ENCODE measurements around the gene DENND5A.

- TF ChIP-seq, protein P1, sequence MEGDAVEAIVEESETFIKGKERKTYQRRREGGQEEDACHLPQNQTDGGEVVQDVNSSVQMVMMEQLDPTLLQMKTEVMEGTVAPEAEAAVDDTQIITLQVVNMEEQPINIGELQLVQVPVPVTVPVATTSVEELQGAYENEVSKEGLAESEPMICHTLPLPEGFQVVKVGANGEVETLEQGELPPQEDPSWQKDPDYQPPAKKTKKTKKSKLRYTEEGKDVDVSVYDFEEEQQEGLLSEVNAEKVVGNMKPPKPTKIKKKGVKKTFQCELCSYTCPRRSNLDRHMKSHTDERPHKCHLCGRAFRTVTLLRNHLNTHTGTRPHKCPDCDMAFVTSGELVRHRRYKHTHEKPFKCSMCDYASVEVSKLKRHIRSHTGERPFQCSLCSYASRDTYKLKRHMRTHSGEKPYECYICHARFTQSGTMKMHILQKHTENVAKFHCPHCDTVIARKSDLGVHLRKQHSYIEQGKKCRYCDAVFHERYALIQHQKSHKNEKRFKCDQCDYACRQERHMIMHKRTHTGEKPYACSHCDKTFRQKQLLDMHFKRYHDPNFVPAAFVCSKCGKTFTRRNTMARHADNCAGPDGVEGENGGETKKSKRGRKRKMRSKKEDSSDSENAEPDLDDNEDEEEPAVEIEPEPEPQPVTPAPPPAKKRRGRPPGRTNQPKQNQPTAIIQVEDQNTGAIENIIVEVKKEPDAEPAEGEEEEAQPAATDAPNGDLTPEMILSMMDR (IDR thresholded peaks at IDR 0.05): no peak
- no peak for TF ChIP-seq EZH2 (IDR thresholded peaks at IDR 0.05; ENCODE audit: borderline replicate concordance, insufficient read depth, low read depth, low read length, poor library complexity, severe bottlenecking)
Observed at GRCh38 chr11:9214765-9215164, 50.4 kb downstream of the DENND5A start.
